Neural progenitor cell (in vitro differentiated cells): ENCODE measurements around the gene AREL1. TPM values are rescaled to one million over a fixed set of nuclear protein-coding genes. Genes with fewer than 3 reads are reported as not detected.
"Not testable (repeated sequence)": the region's sequence is repeated elsewhere in the genome, so short reads cannot be mapped to it uniquely, and the experiment has no call there.

Experiments used
- DNase-seq: peaks from one replicate; pipeline ENCODE4 v3.0.0-alpha.2; 2016; ENCODE audit warnings: low spot score
- H2AFZ ChIP-seq: fragments of 200-600 bp; sonication (generic); replicated peaks from 2 replicates; pipeline ENCODE4 v1.6.1; 2016; ENCODE audit warnings: antibody characterized with exemption
- H3F3A ChIP-seq: fragments of 200-600 bp; sonication (generic); 2 replicates; pipeline ENCODE4 v1.6.1; 2016; ENCODE audit warnings: antibody characterized with exemption, low read depth
- H3K27ac ChIP-seq: fragments of 200-600 bp; sonication (generic); 2 replicates; pipeline ENCODE4 v1.5.1; 2016; ENCODE audit warnings: mild to moderate bottlenecking
- H3K27me3 ChIP-seq: fragments of 200-600 bp; sonication (generic); 2 replicates; pipeline ENCODE4 v1.6.1; 2016; ENCODE audit warnings: mild to moderate bottlenecking, moderate library complexity
- H3K36me3 ChIP-seq: fragments of 200-600 bp; sonication (generic); 2 replicates; pipeline ENCODE4 v1.5.1; 2016
- H3K4me1 ChIP-seq: fragments of 200-600 bp; sonication (generic); 2 replicates; pipeline ENCODE4 v1.6.1; 2016; ENCODE audit warnings: mixed run types
- H3K4me2 ChIP-seq: fragments of 200-600 bp; sonication (generic); 2 replicates; pipeline ENCODE4 v1.6.1; 2016
- H3K4me3 ChIP-seq: fragments of 200-600 bp; sonication (generic); 2 replicates; pipeline ENCODE4 v1.5.1; 2016
- H3K79me2 ChIP-seq: fragments of 200-600 bp; sonication (generic); 2 replicates; pipeline ENCODE4 v1.6.1; 2016; ENCODE audit warnings: low read depth
- H3K9ac ChIP-seq: fragments of 200-600 bp; sonication (generic); 2 replicates; pipeline ENCODE4 v1.6.1; 2016
- H3K9me3 ChIP-seq: fragments of 200-600 bp; sonication (generic); 2 replicates; pipeline ENCODE4 v1.5.1; 2016; ENCODE audit warnings: low read depth
- H4K20me1 ChIP-seq: fragments of 200-600 bp; sonication (generic); 2 replicates; pipeline ENCODE4 v1.6.1; 2016; ENCODE audit warnings: low read depth
- H3K27ac Mint-ChIP-seq: 3 replicates; pipeline ENCODE4 v1.8.0; 2021; ENCODE audit warnings: mixed read lengths
- H3K27me3 Mint-ChIP-seq: 2 replicates; pipeline ENCODE4 v1.8.0; 2022; ENCODE audit warnings: low read depth, mild to moderate bottlenecking, inconsistent platforms, moderate library complexity, mixed read lengths; ENCODE audit not compliant: insufficient read depth
- H3K36me3 Mint-ChIP-seq: 3 replicates; pipeline ENCODE4 v1.8.0; 2021; ENCODE audit warnings: mixed read lengths
- H3K4me1 Mint-ChIP-seq: 3 replicates; pipeline ENCODE4 v1.8.0; 2021; ENCODE audit warnings: mixed read lengths
- H3K4me3 Mint-ChIP-seq: 3 replicates; pipeline ENCODE4 v1.8.0; 2021; ENCODE audit warnings: mild to moderate bottlenecking, moderate library complexity, mixed read lengths
- H3K9me3 Mint-ChIP-seq: 3 replicates; pipeline ENCODE4 v1.8.0; 2020; ENCODE audit warnings: mixed read lengths
- CTCF ChIP-seq: fragments of 200-600 bp; sonication (generic); IDR thresholded peaks from 2 replicates; pipeline ENCODE4 v1.5.1; 2017; ENCODE audit warnings: antibody characterized with exemption, mild to moderate bottlenecking
- EZH2 ChIP-seq: fragments of 200-600 bp; sonication (generic); IDR thresholded peaks from 2 replicates; pipeline ENCODE4 v1.6.1; 2017; ENCODE audit warnings: antibody characterized with exemption, mild to moderate bottlenecking, moderate library complexity
- EZH2phosphoT487 ChIP-seq: fragments of 200-600 bp; sonication (generic); IDR thresholded peaks from 2 replicates; pipeline ENCODE4 v1.6.1; 2017; ENCODE audit warnings: antibody characterized with exemption
- total RNA-seq: library from RNA; depleted of rRNA; stranded (reverse); fragments of >200 nt; gene quantifications from 2 replicates; pipeline ENCODE4 v1.2.3, GENCODE V29; 2015; ENCODE audit warnings: low replicate concordance

AREL1 gene, protein sequence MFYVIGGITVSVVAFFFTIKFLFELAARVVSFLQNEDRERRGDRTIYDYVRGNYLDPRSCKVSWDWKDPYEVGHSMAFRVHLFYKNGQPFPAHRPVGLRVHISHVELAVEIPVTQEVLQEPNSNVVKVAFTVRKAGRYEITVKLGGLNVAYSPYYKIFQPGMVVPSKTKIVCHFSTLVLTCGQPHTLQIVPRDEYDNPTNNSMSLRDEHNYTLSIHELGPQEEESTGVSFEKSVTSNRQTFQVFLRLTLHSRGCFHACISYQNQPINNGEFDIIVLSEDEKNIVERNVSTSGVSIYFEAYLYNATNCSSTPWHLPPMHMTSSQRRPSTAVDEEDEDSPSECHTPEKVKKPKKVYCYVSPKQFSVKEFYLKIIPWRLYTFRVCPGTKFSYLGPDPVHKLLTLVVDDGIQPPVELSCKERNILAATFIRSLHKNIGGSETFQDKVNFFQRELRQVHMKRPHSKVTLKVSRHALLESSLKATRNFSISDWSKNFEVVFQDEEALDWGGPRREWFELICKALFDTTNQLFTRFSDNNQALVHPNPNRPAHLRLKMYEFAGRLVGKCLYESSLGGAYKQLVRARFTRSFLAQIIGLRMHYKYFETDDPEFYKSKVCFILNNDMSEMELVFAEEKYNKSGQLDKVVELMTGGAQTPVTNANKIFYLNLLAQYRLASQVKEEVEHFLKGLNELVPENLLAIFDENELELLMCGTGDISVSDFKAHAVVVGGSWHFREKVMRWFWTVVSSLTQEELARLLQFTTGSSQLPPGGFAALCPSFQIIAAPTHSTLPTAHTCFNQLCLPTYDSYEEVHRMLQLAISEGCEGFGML
- total RNA-seq, result 25.2 and 27.7 TPM in 2 replicates

- Mint-ChIP-seq H3K4me1 (peaks cover 21% of the 10 kb centered on the region), H3K27ac (peak within 1 kb of the TSS; percentile 70), H3K9me3 (no peaks in the 10 kb centered on the region), H3K27me3 (no peaks in the 10 kb centered on the region), H3K36me3 (no peaks in the 10 kb centered on the region), H3K4me3 (peak within 1 kb of the TSS; percentile 97)
- no peaks in the 10 kb centered on the region for H3K27me3 ChIP-seq
- no peak for TF ChIP-seq EZH2
- no peak for TF ChIP-seq CTCF
- TF ChIP-seq EZH2phosphoT487, result no peak
- H3K9ac ChIP-seq, result peak within 1 kb of the TSS; percentile 94
- H3K4me2 ChIP-seq, result peak within 1 kb of the TSS; percentile 86
- peak; percentile 94 for DNase-seq
- peak within 1 kb of the TSS; percentile 94 for H3K4me3 ChIP-seq
- peaks cover 7% of the 10 kb centered on the region for H3K36me3 ChIP-seq
- no peak within 1 kb of the TSS for H3K27ac ChIP-seq
- peaks cover 9% of the 10 kb centered on the region for H3K4me1 ChIP-seq
- peak within 1 kb of the TSS; percentile 97 for H2AFZ ChIP-seq
- peaks cover 68% of the 10 kb centered on the region for H3K79me2 ChIP-seq
- no peaks in the 10 kb centered on the region for H3F3A ChIP-seq
- H3K9me3 ChIP-seq, result no peaks in the 10 kb centered on the region
- peaks cover 14% of the 10 kb centered on the region for H4K20me1 ChIP-seq
Measured at GRCh38 chr14:74712499-74713394, at the start of gene AREL1, which contains the start of gene FCF1. Gene AREL1, minus strand, starts transcription at chr14:74713080. Its CDS starts 27,465 bp downstream, at chr14:74685615. Gene FCF1, plus strand, starts transcription at chr14:74713144. Its CDS starts 54 bp downstream, at chr14:74713198.

GRCh38 chr14:74758505-74758904 is 45.6 kb upstream of the AREL1 start:
- H3F3A ChIP-seq, H3K36me3 Mint-ChIP-seq, H3K79me2 ChIP-seq, H3K27me3 Mint-ChIP-seq, H3K27ac ChIP-seq, H3K4me1 ChIP-seq, H3K9ac ChIP-seq, H3K27ac Mint-ChIP-seq, H3K4me3 Mint-ChIP-seq, H2AFZ ChIP-seq, H3K27me3 ChIP-seq, H3K4me1 Mint-ChIP-seq, H3K4me3 ChIP-seq, H3K4me2 ChIP-seq, H3K9me3 ChIP-seq, H4K20me1 ChIP-seq, H3K36me3 ChIP-seq, H3K9me3 Mint-ChIP-seq, DNase-seq: not testable (repeated sequence)

DNA sequence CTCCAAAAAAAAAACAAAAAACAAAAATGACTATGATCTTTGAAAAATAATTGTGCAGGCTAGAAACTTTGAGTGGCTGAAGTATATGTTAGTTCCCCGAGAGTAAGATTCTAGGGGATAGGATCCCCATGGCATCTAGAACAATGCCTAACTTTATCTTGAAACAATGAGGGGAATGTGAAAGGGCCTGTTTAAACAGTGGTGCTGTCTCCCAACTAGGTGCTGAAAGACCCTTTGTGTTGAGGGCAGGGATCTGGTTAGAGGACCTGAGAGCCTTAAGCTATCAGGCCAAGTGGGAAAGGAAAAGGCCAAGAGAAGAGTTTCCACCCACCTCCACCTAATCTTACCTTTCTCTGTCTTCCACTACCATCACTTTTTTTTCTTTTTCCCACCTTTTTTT is 43.4 kb upstream of the AREL1 start:
- no peak overlapping the region for H3K27ac Mint-ChIP-seq
- no peaks in the 10 kb centered on the region for H3K9me3 ChIP-seq
- H2AFZ ChIP-seq, result no peak overlapping the region
- H3K36me3 Mint-ChIP-seq, result no peaks in the 10 kb centered on the region
- H3K4me3 ChIP-seq, result no peak overlapping the region
- peaks cover 4% of the 10 kb centered on the region for H3K27me3 ChIP-seq
- TF ChIP-seq EZH2phosphoT487, result no peak
- no peak for TF ChIP-seq EZH2
- no peak for TF ChIP-seq CTCF
- no peaks in the 10 kb centered on the region for H3K4me1 Mint-ChIP-seq
- no peak overlapping the region for H3K4me2 ChIP-seq
- H3K9me3 Mint-ChIP-seq, result peaks cover 15% of the 10 kb centered on the region
- peak; percentile 63 for DNase-seq
- no peaks in the 10 kb centered on the region for H4K20me1 ChIP-seq
- H3K9ac ChIP-seq, result no peak overlapping the region
- no peaks in the 10 kb centered on the region for H3F3A ChIP-seq
- no peak overlapping the region for H3K4me3 Mint-ChIP-seq
- H3K36me3 ChIP-seq, result no peaks in the 10 kb centered on the region
- H3K4me1 ChIP-seq, result no peaks in the 10 kb centered on the region
- no peaks in the 10 kb centered on the region for H3K79me2 ChIP-seq
- H3K27ac ChIP-seq, result no peak overlapping the region
- H3K27me3 Mint-ChIP-seq, result peaks cover 12% of the 10 kb centered on the region
